Measurements from ENCODE around the gene CIDEA.
"Not testable (repeated sequence)": the region's sequence is repeated elsewhere in the genome, so short reads cannot be mapped to it uniquely, and the experiment has no call there.

The CIDEA gene, protein sequence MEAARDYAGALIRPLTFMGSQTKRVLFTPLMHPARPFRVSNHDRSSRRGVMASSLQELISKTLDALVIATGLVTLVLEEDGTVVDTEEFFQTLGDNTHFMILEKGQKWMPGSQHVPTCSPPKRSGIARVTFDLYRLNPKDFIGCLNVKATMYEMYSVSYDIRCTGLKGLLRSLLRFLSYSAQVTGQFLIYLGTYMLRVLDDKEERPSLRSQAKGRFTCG

DNA sequence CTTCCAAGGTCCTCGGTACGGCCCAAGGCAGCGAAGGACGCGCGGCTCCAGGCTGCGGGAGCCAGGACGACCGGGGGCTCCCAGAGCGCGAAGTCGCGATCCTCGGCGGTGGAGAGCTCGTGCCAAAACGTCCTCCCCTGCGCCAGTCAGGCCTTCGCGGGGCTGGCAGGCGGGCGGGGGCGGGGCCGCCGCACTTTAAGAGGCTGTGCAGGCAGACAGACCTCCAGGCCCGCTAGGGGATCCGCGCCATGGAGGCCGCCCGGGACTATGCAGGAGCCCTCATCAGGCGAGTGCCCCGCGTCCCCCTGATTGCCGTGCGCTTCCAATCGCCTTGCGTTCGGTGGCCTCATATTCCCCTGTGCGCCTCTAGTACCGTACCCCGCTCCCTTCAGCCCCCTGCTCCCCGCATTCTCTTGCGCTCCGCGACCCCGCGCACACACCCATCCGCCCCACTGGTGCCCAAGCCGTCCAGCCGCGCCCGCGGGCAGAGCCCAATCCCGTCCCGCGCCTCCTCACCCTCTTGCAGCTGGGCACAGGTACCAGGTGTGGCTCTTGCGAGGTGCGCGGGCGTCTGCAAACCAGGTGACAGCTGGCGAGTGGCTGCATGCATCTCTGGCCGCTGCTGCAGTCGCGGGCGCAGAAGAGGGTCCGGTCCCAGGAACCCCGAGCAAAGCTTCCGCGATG is at the start of gene CIDEA:
Gene CIDEA (plus strand): TSS at position 226 of the 684 bp plus-strand sequence. CDS start 23 bp downstream, at position 249.
- DNase-seq, result no peak
- TF ChIP-seq GATA1 (IDR thresholded peaks at IDR 0.05; ENCODE audit: low read depth, low read length), result no peak
- TF ChIP-seq POLR2A (IDR thresholded peaks at IDR 0.05; ENCODE audit: low read length), result no peak

DNA sequence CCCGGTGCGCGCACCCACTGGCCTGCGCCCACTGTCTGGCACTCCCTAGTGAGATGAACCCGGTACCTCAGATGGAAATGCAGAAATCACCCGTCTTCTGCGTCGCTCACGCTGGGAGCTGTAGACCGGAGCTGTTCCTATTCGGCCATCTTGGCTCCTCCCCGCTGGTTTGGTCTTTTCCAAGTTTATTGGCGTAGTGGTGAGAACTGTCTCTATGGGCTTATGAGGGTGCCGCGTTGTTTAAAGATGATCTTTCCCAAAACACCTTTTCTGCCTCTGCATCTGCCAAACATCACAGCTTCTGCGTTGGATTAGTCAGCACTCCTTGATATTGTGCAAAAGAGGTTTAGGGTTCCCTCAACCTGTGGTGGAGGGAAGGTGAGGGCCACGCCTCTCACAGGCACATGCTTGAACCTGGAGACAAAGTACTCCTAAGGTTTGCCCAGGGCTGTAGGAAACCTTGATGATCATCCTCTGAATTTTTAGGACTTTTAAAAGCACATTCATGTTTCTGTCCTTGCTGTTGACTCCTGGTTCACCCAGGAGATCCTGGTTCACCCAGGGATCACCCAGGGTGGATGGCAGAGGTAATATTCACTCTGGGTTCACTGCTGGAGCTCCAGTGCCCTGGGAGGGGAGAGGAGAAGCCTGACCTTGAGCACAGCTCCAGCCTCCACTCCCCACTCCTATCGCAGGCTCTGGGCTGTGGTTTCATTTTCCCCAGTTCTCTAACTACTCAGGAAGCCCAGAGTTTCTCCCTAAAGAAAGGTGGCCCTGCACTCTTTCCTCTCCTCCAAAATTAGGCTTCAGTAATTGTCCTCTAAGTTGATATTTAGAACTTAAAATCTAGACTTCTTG is 45.6 kb upstream of the CIDEA start:
- not testable (repeated sequence) for DNase-seq

DNA sequence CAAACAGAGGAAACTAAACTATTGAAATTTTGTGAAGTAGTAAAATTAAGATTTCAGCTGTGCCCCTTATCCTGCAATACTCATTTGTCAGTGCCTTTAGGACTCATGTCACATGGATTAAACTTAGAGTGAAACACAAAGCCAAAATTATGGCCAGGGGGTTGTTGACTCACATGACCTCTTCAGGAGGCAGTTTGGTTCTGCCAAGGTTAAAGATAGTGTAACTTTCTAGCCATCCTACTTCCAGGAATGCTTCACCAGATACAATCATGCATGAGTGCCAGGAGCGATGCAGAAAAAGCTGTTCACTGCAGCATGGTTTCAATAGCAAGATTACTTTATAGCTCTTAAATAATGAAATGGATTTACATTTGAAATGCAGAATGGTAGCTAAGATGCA is 41.9 kb upstream of the CIDEA start:
- DNase-seq, result not testable (repeated sequence)

DNA sequence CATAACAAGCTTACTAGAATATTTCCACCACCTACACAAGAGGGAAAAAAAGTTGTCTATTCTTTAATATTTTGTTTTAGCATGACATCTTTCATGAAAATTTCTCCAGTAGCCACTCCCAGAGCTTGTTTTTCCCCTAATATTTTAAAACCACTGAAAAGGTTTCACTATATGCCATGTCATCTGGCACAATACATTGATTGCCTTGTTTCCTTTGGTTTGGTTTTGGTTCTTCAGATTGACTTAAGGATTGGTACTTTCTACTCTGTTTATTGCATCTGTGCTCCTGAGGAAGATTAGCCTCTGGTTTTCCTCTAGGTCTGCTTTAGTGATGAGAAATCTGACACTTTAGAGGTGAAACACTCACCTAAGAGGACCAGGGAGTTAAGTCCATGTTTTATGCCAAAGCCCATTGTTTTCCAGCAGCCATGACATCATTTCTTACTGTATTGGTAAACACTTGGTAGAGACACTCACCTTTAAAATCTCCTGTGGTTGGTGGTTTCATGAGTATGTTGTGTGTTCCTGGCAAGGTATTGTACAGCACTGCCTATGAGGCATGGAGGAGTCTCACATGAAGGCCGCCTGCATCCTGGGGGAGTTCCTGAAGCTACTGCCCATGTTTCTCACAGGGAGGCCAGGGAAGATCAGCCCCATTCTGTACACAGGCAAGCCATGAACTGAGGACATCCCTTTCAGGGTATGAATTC is 39.7 kb upstream of the CIDEA start:
- not testable (repeated sequence) for DNase-seq

DNA sequence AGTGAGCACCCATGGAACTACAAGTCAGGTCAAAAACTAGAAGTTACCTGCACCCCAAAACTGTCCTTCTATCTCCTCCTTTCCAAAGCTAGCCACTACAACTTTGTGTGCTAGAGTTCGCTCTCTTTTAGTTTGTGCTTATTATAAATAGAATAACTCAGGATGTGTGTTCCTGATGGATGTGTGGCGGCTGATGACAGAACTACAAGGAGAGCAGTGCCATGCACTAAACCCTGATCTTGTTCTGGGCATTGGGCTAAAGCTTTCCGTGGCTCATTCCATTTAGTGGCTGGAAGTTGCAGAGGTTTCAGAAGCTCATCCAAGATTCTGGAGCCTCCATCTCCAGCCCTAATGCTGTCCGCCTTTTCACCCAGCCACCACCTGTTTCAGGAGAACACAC is 37.7 kb upstream of the CIDEA start:
- DNase-seq, result not testable (repeated sequence)

DNA sequence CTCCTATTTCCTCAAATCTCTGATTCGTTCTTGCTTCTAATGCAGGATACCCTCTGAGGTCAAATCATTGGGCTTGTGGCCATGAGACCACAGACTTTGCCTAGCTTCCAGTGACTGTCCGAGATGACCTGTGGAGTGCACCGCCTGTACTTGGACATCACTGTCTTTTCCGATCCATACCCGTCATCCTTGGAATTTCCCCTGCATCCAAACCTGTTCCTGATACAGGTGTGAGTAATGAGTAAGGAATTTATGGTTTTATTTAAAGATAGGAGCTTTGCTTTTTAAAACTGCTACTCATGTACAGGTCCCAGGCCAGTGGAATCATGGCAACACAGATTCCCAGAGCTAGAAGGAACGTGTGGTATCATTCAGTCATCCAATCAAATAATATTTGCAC is 35.6 kb upstream of the CIDEA start:
- not testable (repeated sequence) for DNase-seq

DNA sequence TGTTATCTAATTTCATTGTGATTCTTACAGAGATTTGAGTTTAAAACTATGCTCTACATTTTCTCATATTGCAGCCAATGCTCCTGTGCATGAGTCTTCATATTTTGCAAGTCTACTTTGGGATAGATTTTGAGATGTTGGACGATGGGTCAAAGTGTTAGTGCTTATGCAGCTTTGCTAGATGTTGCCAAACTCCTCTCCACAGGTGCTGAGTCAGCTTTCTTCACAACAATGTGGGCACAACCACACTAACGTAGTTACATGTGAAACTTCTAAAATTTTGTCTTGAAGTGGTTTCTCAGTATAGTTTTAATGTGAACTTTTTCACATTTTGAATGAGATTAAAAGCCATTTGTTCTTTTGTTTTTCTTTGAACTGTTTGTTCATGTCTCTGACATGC is 32.1 kb upstream of the CIDEA start:
- not testable (repeated sequence) for DNase-seq

DNA sequence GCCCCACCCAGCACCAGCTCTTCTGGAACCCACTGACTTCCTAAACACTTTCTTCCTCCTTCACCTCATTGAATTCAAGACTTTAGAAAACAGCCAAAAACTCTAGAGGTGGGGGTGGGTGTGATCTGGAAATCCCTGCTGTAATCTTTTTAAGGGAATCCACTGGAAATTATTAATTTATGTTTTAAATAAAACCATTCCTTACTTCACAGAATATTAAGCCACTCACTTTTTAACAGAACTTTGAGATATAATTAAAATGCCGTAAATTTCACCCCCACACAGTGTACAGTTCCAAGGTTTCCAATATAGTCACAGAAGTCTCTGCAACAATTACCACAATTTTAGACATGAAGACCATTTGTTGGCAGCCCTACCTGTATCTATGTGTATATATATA is 30.8 kb upstream of the CIDEA start:
- not testable (repeated sequence) for DNase-seq

DNA sequence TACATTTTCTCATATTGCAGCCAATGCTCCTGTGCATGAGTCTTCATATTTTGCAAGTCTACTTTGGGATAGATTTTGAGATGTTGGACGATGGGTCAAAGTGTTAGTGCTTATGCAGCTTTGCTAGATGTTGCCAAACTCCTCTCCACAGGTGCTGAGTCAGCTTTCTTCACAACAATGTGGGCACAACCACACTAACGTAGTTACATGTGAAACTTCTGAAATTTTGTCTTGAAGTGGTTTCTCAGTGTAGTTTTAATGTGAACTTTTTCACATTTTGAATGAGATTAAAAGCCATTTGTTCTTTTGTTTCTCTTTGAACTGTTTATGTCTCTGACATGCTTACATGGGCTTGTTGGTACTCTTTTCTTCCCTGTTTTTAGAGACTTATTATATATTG is 27.4 kb upstream of the CIDEA start:
- not testable (repeated sequence) for DNase-seq

DNA sequence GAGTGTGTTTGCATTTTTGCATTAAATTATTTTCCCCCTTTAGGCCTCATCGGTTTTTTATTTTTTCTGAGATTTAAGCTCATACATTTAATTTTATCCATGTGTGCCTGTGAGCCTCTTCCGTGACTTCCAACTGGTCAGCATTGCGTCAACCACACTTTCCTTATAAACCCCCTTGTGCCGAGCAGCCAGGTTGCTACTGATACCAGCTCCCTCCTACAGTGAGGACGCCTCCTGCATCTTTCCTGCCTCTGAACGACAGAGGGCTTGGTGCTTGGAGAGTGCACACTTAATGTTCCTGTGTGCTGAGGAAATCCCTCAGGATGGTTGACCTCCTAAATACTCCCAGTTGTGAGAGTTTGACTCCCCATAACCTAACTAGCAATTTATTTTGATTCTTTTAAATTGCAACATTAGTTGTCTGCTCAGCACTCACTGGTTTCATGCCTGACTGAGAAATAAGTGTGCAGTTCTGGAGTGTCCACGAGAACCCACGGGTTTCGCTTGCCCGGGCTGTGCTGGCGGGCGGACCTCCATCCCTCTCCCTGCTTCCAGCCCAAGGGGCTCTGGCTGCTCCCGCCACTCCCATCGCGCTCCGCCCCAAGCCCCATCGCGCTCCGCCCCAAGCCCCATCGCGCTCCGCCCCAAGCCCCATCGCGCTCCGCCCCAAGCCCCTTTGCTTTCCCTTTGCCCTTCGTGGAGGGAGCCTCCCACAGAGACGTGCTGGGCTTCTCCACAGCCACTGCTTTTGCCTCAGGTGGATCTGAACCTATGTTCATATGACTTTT is 26.6 kb upstream of the CIDEA start:
- not testable (repeated sequence) for DNase-seq

DNA sequence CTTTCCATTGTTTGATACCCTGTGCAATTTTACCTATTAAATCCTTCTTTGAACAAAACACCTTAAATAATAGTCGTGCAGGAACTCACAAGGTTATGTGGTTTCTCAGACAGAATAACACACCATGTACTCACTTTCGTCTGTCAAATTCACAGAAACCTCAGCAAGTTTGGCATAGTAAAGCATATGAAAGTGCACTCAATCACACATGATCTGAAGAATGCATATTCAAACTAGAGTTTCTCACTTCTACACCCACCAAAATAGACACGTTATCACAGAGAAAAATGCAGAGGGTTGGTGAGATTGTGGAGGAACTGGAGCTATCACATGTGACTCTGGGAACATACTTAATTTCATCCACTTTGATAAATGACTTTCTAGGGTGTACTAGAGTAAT is 25.9 kb upstream of the CIDEA start:
- not testable (repeated sequence) for DNase-seq

DNA sequence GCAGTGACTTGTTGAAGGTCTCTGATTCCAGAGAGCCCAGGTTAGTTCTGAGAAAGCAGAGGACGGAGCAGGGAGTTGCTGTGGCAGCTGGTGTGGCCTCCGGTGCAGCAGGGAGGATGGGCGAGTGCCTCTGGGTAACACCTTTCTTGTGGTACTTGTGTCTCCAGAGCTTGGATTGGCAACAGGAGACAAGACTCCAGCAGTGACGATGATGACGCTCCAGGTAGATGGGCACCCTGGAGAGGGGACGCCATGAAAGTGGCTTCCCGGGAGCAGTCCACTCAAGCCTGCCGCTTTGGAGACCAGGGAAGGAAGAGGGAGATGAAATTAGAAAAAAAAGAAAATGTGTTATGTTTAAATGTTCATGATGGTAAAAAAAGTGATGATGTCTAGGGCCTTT is 23.6 kb upstream of the CIDEA start:
- not testable (repeated sequence) for DNase-seq

DNA sequence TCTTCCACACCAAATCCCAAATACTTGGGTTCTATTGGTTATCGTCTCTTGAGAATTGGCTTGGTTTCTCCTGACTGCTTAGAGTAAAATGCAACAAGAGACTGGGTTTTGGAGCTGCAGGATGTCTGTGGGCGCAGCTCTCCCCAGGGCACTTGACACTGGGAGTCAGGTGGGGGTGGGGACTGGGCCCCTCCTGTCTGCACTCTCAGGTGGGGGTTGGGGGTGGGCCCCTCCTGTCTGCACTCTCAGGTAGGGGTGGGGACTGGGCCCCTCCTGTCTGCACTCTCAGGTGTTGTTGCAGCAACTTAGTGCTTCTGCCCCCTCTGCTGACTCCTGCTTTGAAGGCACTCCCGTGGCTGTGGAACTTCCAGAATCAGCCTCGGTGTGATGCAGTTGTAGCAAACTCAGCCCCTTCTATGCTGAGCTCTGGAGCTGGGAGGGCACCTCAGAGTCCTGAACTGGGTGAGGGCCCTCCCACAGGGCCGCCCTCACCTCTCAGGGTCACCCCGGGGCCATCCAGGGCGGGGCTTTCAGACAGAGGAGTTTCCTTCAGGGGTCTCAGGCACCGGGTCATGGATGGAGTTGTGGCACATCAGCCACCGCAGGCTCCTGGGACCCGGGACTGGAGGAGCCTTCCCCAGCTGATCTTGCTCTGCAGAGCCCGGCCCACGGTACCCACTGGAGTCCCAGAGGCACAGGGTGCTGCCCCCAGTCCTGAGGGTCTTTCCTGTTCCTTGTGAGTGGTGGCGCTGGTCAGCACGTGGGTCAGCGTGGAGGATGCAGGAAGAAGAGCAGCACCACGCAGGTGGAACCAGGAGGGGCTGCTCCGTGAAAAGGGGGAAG is 22.9 kb upstream of the CIDEA start:
- no peak for TF ChIP-seq GATA1 (IDR thresholded peaks at IDR 0.05; ENCODE audit: low read depth, low read length)
- no peak for TF ChIP-seq POLR2A (IDR thresholded peaks at IDR 0.05; ENCODE audit: low read length)

DNA sequence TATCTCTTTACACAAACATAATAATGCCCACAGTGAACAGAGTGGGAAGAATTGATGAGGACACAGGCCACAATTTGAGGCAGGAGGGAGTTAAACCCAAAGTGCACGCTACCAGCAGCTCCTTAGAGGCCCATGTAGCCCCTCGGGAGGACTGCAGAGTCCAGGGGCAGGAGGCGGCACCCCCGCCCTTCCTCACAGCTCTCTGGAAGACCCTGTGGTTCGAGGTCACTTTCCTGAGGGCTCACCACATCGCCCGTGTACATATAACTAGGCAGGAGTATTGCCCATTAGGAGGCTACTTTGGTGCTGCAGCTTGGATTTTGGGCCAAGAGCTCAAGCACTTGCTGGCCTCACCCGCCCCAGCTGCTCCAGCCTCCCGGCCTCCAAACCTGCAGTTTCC is 22.2 kb upstream of the CIDEA start:
- no peak for DNase-seq
- TF ChIP-seq GATA1 (IDR thresholded peaks at IDR 0.05; ENCODE audit: low read depth, low read length) (no peak), POLR2A (IDR thresholded peaks at IDR 0.05; ENCODE audit: low read length) (no peak)

More for the DNA sequence above, 22.9 kb upstream of the CIDEA start:
- DNase-seq, result no peak

All from erythroblast (primary cell).